Bronchial smooth muscle cell (primary cell): ENCODE data around the gene CITED2. TPM values are rescaled to one million over a fixed set of nuclear protein-coding genes. Genes with fewer than 3 reads are reported as not detected.

Experiments
- total RNA-seq: library from RNA; depleted of rRNA; stranded (reverse); fragments of >200 nt; gene quantifications from 2 replicates; pipeline ENCODE4 v1.2.1, GENCODE V29; 2014

CITED2 gene, protein sequence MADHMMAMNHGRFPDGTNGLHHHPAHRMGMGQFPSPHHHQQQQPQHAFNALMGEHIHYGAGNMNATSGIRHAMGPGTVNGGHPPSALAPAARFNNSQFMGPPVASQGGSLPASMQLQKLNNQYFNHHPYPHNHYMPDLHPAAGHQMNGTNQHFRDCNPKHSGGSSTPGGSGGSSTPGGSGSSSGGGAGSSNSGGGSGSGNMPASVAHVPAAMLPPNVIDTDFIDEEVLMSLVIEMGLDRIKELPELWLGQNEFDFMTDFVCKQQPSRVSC
- 26.7 and 44.0 TPM in 2 replicates for total RNA-seq

DNA sequence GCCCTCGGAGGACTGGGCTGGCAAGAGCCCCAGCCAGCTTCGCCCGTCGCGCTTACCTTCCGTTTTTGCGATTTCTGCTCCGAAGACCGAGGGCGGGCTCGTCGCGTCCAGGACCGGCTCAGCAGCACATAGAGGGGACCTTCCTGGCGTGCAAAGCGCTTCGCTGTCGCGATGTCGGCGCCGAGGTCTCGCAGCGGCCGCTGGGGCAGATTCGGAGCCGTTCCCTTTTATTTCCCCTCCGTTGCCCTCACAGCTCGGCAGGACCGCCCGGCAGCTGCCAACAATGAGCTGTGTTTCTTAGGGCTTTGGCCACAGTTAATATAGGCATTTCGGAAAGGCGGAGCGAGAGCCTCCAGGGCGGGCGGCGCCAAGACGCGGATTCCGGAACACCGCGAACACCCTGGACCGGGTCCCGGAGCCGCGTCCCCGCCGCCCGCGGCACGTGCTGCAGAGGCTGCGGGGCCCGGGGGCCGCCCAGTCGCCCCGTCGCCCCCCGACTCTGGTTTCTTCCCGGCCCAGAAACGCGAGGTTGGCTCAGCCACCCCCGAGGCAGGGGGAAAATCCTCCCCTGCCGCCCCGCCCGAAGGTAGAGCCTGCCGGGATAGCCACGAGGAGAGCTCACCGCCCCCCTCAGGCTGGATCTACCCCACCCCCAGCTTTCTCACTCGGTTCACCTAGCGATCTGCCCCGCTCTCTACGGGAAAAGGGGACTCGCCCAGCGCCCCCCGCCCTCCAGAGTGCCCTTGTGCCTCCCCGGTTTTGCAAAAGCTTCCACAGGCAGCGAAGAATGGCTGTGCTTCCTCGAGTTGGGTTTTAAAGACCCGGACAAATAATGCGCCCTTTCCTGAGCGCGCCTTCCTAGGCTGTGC, at the start of gene CITED2:
Gene CITED2 (minus strand): TSS at position 292 of the 869 bp plus-strand sequence. CDS start 704 bp downstream, outside the sequence.

Other genes with a start within 250 kb of the CITED2 start
- gene HECA, start 239.6 kb downstream of the CITED2 start, total RNA-seq: 24.4 and 25.8 TPM in 2 replicates
- 1.9 and 2.1 TPM in 2 replicates for gene TXLNB, start 82.7 kb downstream of the CITED2 start, total RNA-seq